KBM-7 (cell line): ENCODE measurements around the gene MAP2K6.

Experiments used
- DNase-seq: peaks from one replicate; pipeline ENCODE4 v3.0.0-alpha.2; 2015
- in situ Hi-C: fragments of 300-500 bp; cut with MboI; formaldehyde crosslinking; loops from 2 replicates; pipeline ENCODE4 v1.14.3; 2020; ENCODE audit warnings: low sequenced_read_pairs, low pct_unique_long_range_greater_than_20kb, mixed read lengths

Gene MAP2K6

GRCh38 chr17:69451416-69452394 is 37.2 kb downstream of the MAP2K6 start:
- DNase-seq: no peak
- in situ Hi-C loops: no loop called here

DNA sequence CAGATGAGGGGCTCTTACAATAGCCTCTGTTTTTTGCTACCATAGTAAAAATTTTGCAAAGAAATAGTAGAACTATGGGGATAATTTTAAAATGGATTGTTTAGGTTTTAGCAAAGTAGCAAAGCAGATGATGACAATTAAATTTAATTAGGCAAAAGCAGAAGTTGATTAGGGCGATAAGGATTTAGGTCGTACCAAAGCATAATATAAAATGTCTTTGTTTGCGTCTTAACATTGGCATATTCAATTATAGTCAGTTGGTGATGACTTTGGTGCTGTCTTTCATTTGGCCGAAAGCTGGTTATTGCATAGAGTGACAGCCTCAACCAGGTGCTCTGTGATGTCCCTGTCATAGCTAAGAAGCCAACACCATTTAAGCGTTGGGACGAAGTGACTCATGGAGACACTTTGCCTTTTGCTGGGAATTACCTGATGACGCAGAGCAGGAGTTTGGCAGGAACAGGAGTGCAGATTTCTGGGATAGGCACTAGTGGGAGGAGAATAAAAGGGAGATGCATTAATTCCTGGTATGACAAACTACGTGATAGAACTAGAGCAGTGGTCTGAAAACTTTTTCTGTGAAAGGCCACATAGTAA is 38.3 kb downstream of the MAP2K6 start:
- DNase-seq: no peak
- in situ Hi-C loops: no loop called here

DNA sequence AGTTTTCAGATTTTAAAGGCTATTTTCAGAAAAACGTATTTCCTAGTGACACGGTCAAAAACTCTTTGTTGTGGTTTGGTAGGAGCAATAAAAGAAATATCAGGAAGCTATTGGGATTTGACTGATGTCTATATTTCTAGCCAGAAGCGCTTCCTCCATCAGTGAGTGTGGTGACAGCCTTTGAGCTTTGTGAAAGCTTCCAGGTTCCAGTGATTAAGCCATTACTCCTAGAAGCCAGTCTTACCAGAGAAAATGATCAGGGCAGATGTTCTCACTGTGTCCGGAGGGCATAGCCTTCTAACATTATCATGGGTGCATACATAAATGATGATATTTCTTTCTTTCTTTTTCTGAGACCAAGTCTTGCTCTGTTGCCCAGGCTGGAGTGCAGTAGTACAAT is 39.6 kb downstream of the MAP2K6 start:
- no peak for DNase-seq
- in situ Hi-C loops: no loop called here

DNA sequence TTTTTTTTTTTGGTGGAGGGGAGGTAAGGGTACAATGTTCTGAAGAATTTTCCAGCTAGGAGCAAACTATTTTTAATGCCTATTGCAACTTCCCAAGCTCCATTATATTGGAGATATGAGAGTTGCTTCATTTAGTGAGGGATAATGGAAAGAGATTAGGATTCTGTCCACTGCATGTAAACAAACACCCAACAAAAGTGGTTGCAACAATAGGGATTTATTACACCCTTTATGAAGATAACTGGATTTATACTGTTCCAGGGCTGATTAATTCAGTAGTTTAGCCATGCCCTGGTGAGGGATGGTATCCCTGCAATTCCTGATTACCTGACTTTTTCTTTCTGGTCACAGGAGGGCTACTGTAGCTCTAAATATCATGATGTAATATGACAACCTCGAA is 40.5 kb downstream of the MAP2K6 start:
- in situ Hi-C loops: no loop called here
- DNase-seq: no peak

GRCh38 chr17:69457603-69458002 is 43.1 kb downstream of the MAP2K6 start:
- in situ Hi-C loops: no loop called here
- DNase-seq: no peak

DNA sequence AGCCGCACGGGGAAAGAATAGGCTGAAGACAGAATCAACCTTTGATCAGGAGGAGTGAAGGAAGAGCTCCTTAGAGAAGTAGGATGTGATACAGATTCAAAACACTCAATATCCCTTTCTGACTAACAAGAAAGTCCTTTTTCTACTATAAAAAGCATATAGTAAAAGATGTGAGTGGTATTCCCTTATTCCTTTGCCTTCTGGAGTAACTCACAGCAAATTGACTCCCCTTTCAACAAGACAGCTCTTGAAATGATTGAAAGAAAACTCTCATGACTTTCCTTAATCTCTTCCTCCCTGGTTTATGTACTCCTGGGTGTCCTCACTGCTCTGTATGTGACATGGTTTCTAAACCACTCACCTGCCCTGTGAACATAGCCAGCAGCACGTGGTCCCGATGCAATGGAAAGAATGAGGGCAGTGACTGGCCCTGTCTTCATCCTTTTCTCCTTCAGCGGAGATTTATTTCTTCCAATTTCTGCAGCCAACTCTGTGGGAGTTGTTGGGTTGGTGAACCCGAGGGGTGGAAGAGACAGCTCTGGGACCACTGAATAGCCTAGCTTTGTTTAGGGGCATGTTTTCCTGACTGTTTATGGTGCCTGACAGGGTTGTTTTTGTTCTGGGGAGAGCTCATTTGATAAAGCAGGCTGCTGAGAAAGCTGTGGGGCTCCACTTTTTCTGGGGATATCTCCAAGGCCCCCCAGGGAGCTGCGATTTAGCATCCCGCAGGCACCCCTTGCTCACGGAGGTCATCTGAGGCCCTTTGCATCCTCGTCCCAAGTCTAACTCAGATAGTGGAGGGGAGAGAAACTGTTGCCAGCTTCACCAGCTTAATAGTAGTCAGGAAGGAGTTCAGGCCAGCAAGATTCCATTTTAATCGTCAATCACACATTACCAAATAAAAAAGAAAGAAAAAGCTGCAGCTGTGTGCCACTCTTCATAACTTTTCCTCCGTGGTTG is 46.7 kb downstream of the MAP2K6 start:
- DNase-seq: no peak
- in situ Hi-C loops: no loop called here

- in situ Hi-C loops: no loop called here
- no peak for DNase-seq
Observed at GRCh38 chr17:69461951-69462369, 47.5 kb downstream of the MAP2K6 start.

- in situ Hi-C loops: no loop called here
- DNase-seq: no peak
Observed at GRCh38 chr17:69462882-69463281, 48.4 kb downstream of the MAP2K6 start.

GRCh38 chr17:69466451-69466850 is 52.0 kb downstream of the MAP2K6 start:
- in situ Hi-C loops: no loop called here
- DNase-seq: no peak

- no peak for DNase-seq
- in situ Hi-C loops: no loop called here
Observed at GRCh38 chr17:69466905-69467667, 52.6 kb downstream of the MAP2K6 start.

GRCh38 chr17:69468207-69468606 is 53.7 kb downstream of the MAP2K6 start:
- in situ Hi-C loops: no loop called here

GRCh38 chr17:69470702-69471101 is 56.2 kb downstream of the MAP2K6 start:
- no peak for DNase-seq
- in situ Hi-C loops: no loop called here

More at GRCh38 chr17:69468207-69468606, 53.7 kb downstream of the MAP2K6 start:
- DNase-seq: no peak

- in situ Hi-C loops: no loop called here
- no peak for DNase-seq
Observed at GRCh38 chr17:69471406-69471805, 56.9 kb downstream of the MAP2K6 start.

DNA sequence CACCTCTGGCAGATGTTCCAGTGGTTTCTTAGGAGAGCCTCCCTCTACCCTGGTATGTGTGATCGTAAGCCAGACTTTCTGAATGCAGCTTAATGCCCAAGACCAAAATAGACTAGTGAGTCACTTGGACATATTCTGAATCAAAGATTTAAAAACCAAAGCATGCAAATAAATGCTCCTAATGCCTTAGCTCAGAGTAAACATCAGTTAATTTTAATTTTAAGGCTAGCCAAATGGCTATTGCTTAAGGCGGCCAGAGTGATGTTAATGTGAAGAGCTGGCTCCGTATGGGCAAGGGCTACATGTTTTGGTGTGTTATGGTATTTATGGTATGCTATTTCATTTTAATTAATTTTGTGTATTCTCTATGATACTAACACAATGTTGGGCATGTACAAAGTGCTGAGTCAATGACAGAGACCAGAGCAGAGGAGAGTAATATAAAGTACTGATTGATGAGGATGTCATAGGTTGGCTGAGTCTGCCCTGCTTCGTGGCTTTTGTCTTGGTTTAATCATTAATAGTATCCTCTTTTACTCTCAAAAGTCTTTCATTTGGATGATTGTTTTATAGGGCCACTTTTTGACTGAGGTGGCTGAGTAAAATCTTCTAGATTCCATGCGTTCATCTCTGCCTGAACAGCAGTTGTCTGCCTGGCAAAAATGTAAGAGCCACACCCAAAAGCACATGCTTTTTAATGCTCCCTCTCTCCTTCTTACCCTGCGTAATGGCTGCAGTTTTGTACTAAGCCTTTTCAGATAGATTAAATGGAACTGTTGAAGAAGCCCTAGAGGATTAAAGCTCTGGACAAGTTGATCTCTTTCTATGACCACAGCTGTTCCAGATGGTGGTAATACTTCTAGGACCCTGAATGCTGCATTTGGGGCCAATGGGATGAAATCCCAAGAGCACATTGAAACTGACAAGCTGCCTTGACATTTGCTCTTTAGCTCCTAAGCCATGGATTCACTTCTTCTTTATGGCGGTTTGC is 59.6 kb downstream of the MAP2K6 start:
- DNase-seq: no peak
- in situ Hi-C loops: no loop called here

DNA sequence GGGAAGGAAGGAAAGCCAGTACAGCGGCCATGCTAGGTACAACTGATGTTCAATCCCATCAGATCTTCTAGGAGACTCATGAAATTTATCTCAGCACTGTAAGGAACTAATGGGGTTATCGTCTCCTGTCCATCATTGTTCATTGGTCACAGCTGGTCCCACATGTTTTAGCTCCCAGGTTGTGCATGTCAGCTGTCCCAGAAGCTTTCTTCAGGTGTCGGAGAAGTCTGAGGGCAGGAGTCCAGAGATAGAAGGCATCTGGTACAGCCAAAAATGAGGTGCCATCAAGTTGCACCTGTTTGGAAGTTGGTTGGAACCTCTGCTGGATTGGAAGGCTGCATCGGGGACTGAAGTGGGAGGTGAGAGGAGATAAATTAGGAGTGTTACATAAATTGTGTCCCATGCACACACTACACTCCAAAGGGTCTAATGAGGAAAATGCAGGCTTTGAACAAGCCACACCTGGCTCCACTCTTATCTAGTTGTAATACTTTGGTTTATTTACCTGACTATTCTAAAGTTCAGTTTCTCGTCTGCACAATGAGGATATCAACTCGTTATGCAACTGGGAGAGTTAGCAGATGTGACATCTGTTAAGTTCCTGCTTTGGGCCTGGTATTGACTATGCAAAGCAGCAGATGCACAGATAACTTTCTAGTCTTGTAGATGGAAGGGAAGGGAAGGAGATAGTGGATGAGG is 62.9 kb downstream of the MAP2K6 start:
- in situ Hi-C loops: no loop called here
- no peak for DNase-seq

- no peak for DNase-seq
- in situ Hi-C loops: no loop called here
Observed at GRCh38 chr17:69477903-69478266, 63.4 kb downstream of the MAP2K6 start.

DNA sequence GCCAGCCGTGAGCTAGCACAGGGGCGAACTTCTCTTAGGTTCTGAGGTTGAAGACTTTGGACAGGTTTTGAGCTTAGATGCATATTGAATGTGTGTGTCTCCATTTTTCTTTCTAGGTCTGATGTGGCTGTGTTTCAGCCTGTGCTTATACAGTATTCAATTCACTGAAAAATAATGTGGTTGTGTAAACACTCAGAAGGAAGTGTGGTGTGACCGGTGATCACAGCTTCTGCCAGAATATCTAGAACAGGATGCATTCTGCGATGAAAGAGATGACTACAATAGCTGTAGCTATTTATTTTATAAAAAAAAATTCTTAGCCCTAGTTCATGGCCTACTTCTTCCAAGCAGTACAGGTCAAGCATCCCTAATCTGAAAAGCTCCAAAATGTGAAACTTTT is 64.4 kb downstream of the MAP2K6 start:
- in situ Hi-C loops: no loop called here
- no peak for DNase-seq
